SU-DHL-6 (cell line): Measurements from ENCODE around the gene FBLN2.

Experiments
- H2AFZ ChIP-seq: fragments of 200-600 bp; sonication (generic); 2 replicates; pipeline ENCODE4 v1.6.1; 2014; ENCODE audit warnings: low read depth, mild to moderate bottlenecking, moderate library complexity, mixed read lengths, antibody characterized with exemption, low read length; ENCODE audit not compliant: severe bottlenecking
- H3F3A ChIP-seq: fragments of 200-600 bp; shearing (Covaris generic); 2 replicates; pipeline ENCODE4 v1.6.0; 2016; ENCODE audit warnings: antibody characterized with exemption, mild to moderate bottlenecking; ENCODE audit not compliant: insufficient read depth
- H3K27ac ChIP-seq: fragments of 200-600 bp; sonication (generic); 2 replicates; pipeline ENCODE4 v1.5.1; 2016; ENCODE audit warnings: low read depth, mild to moderate bottlenecking, low read length, moderate library complexity, mixed read lengths
- H3K27me3 ChIP-seq: fragments of 200-600 bp; sonication (generic), shearing (Covaris generic); 2 replicates; pipeline ENCODE4 v1.6.0; 2014; ENCODE audit warnings: mild to moderate bottlenecking, low read length
- H3K36me3 ChIP-seq: fragments of 200-600 bp; sonication (generic); 2 replicates; pipeline ENCODE4 v1.6.1; 2014; ENCODE audit warnings: mild to moderate bottlenecking, low read length, mixed read lengths
- H3K4me2 ChIP-seq: fragments of 300-600, 200-600 bp; shearing (Covaris generic), sonication (generic); 2 replicates; pipeline ENCODE4 v1.6.0; 2014; ENCODE audit warnings: low read length, low read depth, mild to moderate bottlenecking; ENCODE audit not compliant: poor library complexity, severe bottlenecking
- H3K4me3 ChIP-seq: fragments of 200-600 bp; sonication (generic); 2 replicates; pipeline ENCODE4 v1.5.1; 2014; ENCODE audit warnings: antibody characterized with exemption, low read length, mild to moderate bottlenecking, mixed read lengths; ENCODE audit not compliant: insufficient read depth, poor library complexity, severe bottlenecking
- H3K79me2 ChIP-seq: fragments of 200-600 bp; sonication (generic); 2 replicates; pipeline ENCODE4 v1.6.1; 2014; ENCODE audit warnings: mild to moderate bottlenecking, low read length, moderate library complexity; ENCODE audit not compliant: insufficient read depth
- H3K9ac ChIP-seq: fragments of 200-600 bp; sonication (generic); 2 replicates; pipeline ENCODE4 v1.7.0; 2014; ENCODE audit warnings: mild to moderate bottlenecking, low read length
- H3K9me2 ChIP-seq: fragments of 200-600 bp; sonication (generic); replicated peaks from 2 replicates; pipeline ENCODE4 v1.6.1; 2014; ENCODE audit warnings: low read length; ENCODE audit not compliant: insufficient read depth
- H3K9me3 ChIP-seq: fragments of 200-600 bp; sonication (generic); 2 replicates; pipeline ENCODE4 v1.6.1; 2014; ENCODE audit warnings: low read length, mixed read lengths; ENCODE audit not compliant: insufficient read depth
- H4K20me1 ChIP-seq: fragments of 200-600 bp; sonication (generic); 2 replicates; pipeline ENCODE4 v1.6.1; 2014; ENCODE audit warnings: low read depth, mild to moderate bottlenecking, antibody characterized with exemption, low read length, moderate library complexity, mixed read lengths
- EZH2phosphoT487 ChIP-seq: fragments of 200-600 bp; sonication (generic), shearing (Covaris generic); conservative IDR thresholded peaks from 2 replicates; pipeline ENCODE4 v1.6.1; 2018; ENCODE audit warnings: mild to moderate bottlenecking, antibody characterized with exemption, low read length, moderate library complexity, mixed read lengths
- TF ChIP-seq, protein P1 (sequence below): fragments of 200-600 bp; sonication (generic); IDR thresholded peaks from one replicate; pipeline ENCODE4 v1.5.1; 2017; ENCODE audit warnings: antibody characterized with exemption, mild to moderate bottlenecking, low read length, moderate library complexity; ENCODE audit not compliant: insufficient read depth, poor library complexity, severe bottlenecking

The FBLN2 gene

GRCh38 chr3:13634615-13635014 is 85.7 kb downstream of the FBLN2 start:
- no peak overlapping the region for H2AFZ ChIP-seq
- H3K4me3 ChIP-seq = no peak overlapping the region
- no peaks in the 10 kb centered on the region for H3F3A ChIP-seq
- no peaks in the 10 kb centered on the region for H3K27me3 ChIP-seq
- H3K9me2 ChIP-seq = no peaks in the 10 kb centered on the region
- no peaks in the 10 kb centered on the region for H3K36me3 ChIP-seq
- H4K20me1 ChIP-seq = no peaks in the 10 kb centered on the region
- H3K4me2 ChIP-seq = no peak overlapping the region
- no peak overlapping the region for H3K27ac ChIP-seq
- no peak overlapping the region for H3K9ac ChIP-seq
- no peaks in the 10 kb centered on the region for H3K9me3 ChIP-seq
- no peak for TF ChIP-seq EZH2phosphoT487
- TF ChIP-seq, protein P1, sequence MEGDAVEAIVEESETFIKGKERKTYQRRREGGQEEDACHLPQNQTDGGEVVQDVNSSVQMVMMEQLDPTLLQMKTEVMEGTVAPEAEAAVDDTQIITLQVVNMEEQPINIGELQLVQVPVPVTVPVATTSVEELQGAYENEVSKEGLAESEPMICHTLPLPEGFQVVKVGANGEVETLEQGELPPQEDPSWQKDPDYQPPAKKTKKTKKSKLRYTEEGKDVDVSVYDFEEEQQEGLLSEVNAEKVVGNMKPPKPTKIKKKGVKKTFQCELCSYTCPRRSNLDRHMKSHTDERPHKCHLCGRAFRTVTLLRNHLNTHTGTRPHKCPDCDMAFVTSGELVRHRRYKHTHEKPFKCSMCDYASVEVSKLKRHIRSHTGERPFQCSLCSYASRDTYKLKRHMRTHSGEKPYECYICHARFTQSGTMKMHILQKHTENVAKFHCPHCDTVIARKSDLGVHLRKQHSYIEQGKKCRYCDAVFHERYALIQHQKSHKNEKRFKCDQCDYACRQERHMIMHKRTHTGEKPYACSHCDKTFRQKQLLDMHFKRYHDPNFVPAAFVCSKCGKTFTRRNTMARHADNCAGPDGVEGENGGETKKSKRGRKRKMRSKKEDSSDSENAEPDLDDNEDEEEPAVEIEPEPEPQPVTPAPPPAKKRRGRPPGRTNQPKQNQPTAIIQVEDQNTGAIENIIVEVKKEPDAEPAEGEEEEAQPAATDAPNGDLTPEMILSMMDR = no peak
- H3K79me2 ChIP-seq = no peaks in the 10 kb centered on the region

GRCh38 chr3:13636186-13636585 is 87.3 kb downstream of the FBLN2 start:
- no peaks in the 10 kb centered on the region for H3F3A ChIP-seq
- no peaks in the 10 kb centered on the region for H3K9me3 ChIP-seq
- H3K27ac ChIP-seq = no peak overlapping the region
- H3K36me3 ChIP-seq = no peaks in the 10 kb centered on the region
- H3K9ac ChIP-seq = no peak overlapping the region
- H2AFZ ChIP-seq = no peak overlapping the region
- TF ChIP-seq EZH2phosphoT487 = no peak
- TF ChIP-seq, protein P1 = no peak
- H3K79me2 ChIP-seq = no peaks in the 10 kb centered on the region
- no peak overlapping the region for H3K4me3 ChIP-seq
- H4K20me1 ChIP-seq = no peaks in the 10 kb centered on the region
- no peaks in the 10 kb centered on the region for H3K9me2 ChIP-seq
- H3K4me2 ChIP-seq = no peak overlapping the region
- H3K27me3 ChIP-seq = no peaks in the 10 kb centered on the region

GRCh38 chr3:13636874-13637273 is 87.9 kb downstream of the FBLN2 start:
- Histone ChIP-seq H3K4me2 (no peak overlapping the region), H3K79me2 (no peaks in the 10 kb centered on the region), H3K9me3 (no peaks in the 10 kb centered on the region), H3F3A (no peaks in the 10 kb centered on the region), H3K36me3 (no peaks in the 10 kb centered on the region), H3K27ac (no peak overlapping the region), H2AFZ (no peak overlapping the region), H3K27me3 (no peaks in the 10 kb centered on the region), H3K4me3 (no peak overlapping the region), H3K9ac (no peak overlapping the region), H4K20me1 (no peaks in the 10 kb centered on the region), H3K9me2 (no peaks in the 10 kb centered on the region)
- TF ChIP-seq, protein P1 = no peak
- TF ChIP-seq EZH2phosphoT487 = no peak
